ENCODE results near the gene GAL3ST3.
"Not testable (repeated sequence)": the region's sequence is repeated elsewhere in the genome, so short reads cannot be mapped to it uniquely, and the experiment has no call there.

GAL3ST3 gene

DNA sequence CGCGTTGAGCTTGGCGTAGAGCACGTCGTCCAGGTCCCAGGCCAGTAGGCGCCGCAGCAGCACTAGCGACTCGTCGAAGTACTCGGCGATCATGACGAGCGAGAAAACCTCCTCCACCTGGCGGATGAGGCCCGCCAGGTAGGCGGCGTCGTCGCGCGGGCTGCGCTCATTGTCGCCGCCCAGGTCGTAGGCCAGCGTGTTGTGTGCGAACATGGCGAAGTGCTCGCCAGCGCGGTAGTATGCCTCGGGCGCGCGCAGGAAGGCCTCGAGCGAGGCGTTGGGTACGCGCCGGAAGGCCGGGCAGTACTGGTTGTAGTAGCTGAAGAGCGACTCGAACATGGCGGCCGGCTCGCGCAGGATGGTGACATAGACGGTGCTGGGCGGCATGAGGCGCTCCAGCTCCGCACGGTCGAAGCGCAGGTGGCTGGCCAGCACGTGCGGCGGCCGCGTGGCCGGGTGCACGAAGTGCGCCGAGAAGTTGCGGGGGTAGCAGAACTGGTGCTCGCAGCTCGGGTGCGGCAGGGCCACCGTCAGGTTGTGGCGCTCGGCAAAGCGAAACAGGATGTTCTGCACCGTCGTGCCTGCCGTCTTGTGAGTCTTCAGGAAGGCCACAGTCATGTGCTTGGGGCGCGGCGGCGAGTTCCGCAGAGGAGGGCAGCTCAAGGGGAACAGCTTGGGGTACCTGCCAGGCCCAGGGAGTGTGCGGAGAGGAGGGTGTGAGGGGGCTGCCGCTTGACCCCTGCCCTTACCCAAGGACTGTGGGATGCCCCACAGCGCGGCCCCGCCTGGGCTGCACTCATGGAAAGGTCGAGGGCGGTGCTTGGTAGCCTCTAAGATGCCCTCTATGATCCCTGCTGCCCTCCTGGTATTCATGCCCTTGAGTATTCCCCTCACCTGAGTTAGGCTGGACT, 5.7 kb downstream of the GAL3ST3 start:
- DNase-seq, result no peak

DNA sequence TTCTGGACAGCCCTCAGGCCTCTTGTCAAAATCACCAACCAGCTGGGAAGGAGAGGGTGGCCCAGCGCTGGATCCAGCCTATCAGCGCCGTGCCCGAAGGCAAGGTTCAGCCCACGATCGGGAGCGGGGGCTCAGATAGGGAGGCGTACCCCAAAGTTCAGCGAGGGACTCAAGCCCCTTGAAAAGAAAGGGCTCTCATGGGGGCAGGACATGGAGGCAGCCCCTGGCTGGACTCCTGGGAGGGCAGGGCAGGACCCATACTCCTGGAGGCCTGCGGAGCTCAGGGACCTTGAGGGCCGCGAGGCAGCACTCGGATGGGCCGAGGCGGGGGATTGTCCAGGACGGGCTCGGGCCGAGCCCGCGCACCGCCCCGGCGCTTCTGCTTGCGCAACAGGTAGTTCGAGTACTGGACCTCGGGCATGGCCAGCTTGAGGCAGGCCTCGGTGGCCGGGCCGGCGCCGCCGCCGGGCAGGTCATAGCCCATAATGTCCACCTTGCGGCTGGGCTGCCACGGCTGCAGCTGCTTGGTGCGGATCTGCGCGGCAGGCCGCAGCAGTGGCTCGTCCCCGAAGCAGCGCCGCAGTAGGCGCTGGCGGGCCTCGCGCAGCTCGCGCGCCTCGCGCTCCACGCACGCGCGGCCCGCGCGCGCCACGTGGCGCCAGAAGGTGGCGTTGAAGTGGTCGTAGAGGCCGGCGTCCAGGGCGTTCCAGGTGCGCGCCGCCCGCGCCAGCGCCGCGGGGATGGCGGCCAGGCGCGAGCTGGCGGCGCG, 6.5 kb downstream of the GAL3ST3 start:
- no peak for DNase-seq

DNA sequence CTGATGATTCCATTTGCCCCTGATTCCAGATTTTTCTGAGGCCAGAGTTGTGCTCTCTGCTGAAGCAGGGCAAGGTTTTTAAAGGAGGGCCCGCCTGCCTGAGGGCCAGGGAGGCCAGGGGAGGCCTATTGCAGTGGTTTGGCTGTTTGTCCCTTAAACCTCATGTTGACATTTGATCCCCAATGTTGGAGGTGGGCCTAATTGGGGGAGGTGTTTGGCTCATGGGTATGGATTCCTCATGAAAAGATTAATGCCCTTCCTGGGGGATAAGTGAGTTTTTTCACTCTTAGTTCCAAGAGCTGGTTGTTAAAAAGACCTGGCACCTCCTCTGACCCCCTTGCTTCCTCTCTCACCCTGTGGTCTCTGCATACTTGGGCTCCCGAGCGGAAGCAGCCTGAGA, 9.2 kb downstream of the GAL3ST3 start:
- no peak for DNase-seq

DNA sequence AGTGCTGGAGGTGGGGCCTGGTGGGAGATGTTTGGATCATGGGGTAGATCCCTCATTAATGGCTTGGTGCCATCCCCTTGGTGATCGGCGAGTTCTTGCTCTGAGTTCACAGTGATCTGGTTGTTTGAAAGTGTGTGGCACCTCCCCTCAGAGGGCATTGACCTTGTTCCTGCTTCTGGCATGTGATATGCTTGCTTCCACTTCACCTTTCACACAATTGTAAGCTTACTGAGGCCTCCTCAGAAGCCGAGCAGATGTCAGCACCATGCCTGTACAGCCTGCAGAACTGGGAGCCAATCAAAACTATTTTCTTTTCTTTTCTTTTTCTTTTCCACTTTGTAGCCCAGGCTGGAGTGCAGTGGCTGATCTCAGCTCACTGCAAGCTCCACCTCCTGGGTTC, 11.6 kb downstream of the GAL3ST3 start:
- no peak for DNase-seq

DNA sequence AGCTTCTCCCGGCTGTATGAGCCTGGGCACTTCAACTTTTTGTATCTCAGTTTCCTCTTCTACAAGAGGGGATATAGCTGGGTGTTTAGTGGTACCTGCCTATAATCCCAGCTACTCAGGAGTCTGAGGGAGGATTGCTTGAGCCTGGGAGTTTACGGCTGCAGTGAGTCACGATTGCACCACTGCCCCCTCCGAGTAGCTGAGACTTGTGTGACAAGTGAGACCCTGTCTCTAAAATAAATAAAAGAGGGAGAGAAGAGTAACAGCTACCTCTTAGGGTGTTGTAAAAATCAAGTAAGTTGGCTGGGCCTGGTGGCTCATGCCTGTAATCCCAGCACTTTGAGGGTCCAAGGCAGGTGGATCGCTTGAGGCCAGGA, 12.6 kb downstream of the GAL3ST3 start:
- DNase-seq, result no peak

DNA sequence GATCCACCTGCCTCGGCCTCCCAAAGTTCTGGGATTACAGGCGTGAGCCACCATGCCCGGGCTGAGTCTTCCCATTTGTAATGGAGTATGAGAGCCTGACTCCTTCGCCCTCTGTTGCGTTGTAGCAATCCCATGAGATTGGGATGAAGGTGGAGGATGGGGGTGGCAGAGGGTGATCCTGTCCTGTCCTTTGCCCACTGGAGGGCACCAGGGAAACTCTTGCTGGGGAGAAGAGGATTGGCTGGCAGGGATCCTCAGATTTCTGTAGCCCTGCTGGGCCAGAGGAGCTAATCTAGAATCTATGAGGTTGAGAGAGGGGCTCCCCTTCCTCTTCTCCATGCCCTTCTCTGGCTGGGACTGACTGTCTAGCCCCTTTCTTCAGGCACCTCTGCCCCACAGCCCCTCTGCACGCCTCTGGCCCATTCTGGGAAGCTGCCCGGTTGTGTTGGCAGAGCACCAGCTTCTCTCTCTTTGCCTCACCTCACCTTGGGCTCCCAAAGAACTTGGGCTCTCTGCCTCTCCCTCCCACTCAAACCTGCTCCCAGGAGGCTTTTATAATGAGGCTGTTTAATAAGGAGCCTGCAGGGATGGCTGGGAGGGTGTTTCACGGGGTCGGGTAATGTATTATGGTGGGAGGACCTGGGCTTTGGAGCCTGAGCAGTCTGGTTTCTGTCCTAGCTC, 13.2 kb downstream of the GAL3ST3 start:
- no peak for DNase-seq

DNA sequence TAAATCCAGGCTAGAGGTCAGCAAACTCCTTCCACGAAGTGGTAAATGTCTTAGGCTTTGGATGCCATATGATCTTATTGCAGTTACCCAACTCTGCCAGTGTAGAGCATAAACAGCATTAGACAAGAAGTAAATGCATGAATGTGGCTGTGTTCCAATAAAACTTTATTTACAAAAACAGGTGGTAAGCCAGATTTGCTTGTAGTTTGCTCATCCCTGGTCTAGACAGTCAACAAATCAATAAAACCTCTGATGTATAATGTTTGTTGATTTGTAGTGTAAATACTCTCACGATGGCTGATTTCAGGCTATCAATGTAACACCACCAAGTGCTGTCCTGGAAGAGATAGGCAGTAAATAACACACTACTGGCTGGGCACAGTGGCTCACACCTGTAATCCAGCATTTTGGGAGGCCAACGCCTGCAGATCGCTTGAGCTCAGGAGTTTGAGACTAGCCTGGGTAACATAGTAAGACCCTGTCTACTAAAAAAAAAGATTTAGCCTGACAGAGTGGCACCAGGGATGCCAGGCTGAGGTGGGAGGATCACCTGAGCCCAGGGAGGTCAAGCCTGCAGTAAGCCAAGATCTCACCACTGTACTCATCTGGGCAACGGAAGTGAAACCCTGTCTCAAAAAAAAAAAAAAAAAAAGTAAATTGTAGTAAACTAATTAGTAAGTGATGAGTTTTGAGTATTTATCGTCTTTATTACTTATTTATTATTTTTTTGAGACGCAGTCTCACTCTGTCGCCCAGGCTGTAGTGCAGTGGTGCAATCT, 15.8 kb downstream of the GAL3ST3 start:
- DNase-seq, result no peak

DNA sequence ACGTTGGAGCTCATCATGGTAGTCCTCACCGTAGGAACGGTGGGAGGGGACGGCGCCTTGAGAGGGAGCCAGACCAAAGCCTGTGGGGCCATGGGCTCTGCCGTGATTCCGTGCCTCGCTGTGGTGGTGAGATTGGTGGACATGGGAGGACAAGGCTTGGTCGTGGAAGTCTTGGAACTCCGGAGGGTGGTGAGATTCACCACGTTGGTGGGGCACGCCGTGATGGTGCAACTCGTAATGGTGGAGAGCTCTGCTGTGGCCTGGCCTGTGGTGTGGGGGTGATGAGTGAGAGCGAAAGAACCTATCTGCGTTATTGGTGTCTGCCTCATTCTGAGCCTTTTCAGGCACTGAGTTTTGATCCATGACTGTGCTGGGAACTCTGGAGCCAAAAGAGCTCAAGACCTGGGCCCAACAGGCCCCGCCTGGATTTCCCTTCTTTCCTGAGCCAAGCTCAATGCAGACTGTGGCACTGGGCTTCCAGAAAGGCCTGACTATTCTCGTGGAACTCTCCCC, 22.9 kb downstream of the GAL3ST3 start, which contains the start of gene CATSPER1:
Gene CATSPER1, minus strand, starts transcription at position 463 of the 513 bp plus-strand sequence. Its CDS starts 100 bp downstream, at position 363.
- DNase-seq, result no peak

DNA sequence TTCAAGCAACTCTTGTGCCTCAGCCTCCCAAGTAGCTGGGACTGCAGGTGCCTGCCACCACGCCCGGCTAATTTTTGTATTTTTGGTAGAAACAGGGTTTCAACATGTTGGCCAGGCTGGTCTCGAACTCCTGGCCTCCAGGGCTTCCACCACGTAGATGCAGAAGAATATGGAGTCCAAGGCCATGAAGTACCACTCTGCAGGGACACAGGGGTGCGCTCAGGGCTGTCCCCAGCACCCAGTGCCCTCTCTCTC, 25.8 kb downstream of the GAL3ST3 start:
- DNase-seq, result not testable (repeated sequence)

DNA sequence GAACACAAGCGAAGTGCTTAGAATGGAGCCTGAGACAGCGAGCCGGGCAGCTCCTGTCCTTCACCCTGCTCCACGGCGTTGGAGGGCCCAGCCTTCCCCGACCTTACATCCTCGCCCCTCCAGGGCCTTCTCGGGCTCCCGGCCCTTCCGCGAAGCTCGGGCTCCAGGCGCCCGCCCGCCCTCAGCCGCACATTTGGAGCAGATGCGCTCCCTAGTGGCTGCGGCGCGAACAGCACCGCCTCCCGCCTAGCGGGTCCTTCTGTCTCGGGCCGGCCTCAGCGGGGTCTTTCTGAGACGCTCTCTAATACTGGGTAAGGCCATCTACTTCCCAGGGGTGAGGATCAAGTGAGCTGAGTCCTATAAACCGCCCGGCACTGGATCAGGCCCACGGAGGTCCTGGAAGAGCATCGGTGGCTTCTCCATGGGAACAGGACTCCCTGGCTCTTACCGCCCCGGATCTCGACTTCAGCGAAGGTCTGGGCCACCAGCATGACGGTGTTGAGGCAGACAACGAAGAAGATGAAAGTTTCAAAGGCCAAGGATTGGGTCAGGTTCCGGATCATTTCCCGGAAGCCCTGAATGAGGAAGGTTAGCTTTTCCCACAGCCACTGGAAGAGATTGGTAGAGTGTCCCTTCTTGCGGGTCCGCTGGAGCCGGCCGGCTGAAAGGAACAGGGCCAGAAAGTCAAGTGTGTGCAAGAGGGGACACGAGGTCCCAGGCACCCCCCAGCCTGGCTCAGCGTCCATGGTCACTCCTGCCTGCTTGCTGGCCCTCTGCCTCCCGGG, 26.4 kb downstream of the GAL3ST3 start:
- DNase-seq, result peak; percentile 78

DNA sequence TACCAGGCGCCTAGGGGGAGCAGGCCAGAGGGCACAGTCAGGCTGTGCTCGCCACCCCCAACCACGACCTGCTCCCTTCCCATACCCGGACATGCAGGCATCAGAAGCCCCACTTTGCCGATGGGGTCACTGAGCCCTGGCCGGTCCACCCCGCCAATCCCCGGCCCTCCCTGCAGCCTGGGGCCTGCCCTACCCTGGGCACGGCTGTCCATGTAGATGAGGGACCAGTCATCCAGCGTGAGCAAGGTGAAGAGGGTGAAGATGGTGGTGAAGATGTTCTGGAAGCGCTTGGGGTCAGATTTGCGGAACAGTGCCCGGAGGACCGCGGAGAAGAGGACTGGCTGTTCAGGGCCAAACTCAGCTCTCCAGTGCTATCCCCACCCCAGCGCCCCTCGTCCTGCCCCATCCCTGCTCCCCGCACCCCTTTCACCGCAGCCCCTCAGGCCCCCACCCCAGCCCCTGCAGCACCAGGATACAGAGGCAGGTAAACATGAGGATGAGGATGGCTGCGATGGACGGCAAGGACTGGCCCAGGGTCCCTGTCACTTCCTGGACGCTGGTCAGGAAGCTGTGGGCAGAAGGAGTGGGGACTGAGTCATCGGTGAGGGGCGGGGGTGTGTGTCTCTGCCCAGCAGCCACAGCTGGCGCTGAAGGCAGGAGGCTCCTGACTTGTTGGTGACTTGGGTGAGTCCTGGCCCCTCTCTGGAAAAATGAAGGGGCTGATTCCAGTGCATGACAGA, 28.2 kb downstream of the GAL3ST3 start:
- DNase-seq, result no peak

DNA sequence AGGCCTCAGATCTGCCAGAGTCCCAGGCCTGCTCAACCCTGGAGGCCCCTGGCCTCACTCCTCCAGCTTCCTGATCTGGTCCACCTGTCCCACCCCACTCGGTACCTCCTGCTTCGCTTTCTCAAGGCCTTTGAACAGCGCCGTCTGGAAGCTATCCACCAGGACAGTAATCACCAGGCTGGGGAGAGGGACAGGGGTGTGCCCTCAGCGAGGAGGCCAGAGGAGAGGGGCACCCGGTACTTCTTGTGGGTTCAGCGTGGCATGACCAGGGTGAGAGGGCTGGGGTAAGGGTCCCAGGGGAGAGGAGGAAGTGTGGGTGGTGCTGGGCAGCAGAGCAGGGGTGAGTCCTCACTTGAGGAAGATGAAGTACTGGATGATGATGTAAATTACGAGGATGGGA, 28.7 kb downstream of the GAL3ST3 start:
- no peak for DNase-seq

DNA sequence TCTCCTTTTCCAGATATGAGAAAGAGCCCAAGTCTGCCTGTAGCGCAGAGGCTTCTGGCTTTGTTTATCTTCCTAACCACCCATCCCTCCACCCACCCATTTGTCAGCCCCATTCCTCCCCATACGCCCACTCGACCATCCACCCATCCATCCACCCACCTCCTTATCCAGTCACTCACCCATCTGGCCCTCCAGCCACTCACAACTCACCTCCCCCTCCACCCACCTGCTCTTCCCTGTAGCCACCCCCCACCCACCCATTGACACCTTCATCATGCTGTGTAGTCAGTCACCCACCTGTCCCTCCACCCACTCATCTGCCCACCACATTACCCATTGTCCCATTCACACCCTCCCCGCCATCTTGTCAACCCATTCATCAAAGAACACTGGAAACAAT, 31.6 kb downstream of the GAL3ST3 start:
- DNase-seq, result peak; percentile 63

DNA sequence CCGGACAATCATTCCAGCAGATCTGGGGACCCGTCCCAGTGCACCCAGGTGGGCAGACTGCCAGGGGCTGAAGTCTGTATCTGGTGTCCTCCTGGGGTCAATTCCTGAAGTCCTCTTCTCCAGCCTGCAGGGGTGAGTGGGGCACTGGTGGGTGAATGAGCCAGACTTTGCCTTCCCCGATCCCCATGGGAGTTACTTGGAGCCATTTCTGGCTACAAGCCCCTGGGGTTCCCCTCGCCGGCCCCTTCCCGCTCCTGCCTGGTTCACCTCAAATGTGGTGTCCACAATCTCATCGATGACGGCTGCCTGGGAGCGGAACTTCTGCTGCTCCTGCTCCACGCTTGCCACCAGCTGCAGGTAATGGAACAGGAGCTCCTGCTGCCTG, 32.2 kb downstream of the GAL3ST3 start:
- no peak for DNase-seq

DNA sequence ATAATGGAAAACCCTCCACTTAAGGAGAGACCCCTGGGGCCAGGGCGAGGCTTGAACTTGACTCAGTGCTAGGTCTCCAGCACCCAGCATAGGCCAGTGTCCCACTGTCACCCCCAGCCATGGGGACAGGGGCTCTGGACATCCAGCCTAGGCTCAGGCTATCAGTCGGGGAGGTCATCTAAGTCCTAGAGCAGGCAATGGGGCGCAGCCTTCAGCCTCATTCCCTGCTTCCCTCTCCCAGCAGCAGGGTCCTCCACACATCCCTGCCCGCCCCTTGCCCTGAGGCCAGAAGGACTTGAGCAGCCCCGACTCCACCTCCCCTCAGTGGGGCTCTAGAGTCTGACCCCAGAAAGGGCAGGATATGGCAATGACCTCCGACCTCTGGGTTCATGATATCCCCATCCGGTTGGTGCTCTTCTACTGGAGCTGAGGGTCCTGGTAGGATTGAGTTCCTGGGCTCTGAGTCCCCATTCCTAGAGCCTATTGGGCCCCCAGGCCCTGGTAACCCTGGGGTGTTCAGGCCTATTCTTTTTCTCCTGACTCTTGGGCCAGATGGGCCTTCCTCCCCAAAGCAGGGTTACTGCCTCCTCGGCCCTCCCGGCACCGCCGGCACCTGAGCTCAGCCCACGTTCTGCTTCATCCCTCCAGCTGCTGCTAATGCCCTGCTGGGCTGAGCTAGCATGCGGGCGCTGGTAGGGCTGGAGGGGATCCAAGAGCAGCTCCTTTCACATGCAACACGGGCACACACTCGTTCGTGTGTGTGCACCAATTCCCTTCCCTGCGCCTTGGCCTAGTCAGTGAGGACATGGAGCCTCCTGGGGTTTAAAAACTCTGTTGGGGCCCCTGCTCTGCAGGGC, 32.8 kb downstream of the GAL3ST3 start:
- DNase-seq, result no peak

DNA sequence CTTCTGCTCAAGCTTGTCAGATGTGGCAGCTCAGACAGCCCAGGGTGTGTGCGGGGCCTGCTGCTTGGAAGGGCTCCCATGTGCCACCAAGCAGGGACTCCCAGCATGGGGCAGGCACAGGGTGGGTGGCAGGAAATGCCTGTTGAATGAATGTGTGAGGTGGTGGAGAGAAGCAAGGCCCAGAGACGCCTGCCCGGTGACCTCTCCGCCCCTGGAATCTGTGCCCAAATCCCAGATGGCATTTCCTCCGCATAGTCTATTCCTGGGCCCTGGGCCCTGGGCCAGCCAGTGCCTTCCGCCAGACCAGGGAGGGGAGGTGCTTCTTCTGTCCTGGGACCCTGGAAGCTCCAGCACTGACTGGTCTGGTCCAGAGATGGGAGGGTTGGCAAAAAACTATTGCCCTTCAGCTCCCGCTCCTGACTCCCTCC, 33.5 kb downstream of the GAL3ST3 start:
- DNase-seq, result no peak

DNA sequence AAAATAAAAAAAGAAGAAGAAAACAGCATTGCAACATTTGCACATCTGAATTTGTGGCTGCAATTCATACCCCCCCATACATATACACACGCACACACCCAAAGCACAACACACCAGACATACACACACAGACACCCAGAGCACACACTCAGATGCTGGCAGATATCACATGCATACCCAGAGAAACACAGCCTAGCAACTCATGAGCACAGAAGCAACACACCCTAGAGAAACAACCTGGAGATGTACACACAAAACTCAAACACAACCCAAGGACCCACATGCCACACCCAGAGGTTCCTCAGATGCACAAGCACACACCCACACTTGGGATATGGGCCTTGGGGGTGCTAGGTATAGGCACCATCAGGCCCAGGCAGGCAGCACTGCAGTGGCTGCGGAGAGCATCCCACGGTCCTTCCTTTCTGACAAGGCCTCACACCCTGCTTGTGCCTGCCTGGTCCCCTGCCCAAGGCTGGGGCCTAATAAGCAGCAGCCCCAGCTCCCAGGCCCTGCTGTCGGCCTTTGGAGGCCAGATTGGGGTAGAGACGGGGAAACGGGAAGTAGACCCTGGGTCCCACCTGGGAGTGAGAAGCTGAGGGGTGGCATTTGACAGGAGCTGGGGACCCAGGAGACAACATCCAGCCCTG, 34.0 kb downstream of the GAL3ST3 start:
- no peak for DNase-seq

DNA sequence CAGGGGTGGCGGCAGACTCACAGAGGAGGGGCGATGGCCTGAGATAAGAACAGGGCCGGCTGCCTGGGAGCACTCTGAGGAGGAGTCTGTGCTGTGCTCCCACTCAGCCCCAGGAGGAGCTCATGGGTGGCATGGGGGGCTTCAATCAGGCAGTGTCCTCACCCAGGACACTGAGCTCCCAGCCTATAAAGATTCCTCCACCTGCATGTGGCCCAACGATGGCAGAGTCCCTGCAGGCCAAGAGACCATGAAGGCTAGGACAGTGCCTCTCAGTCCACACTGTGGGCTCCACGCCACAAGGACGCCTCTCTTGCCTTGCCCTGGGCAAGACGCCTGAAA, 35.2 kb downstream of the GAL3ST3 start:
- no peak for DNase-seq

DNA sequence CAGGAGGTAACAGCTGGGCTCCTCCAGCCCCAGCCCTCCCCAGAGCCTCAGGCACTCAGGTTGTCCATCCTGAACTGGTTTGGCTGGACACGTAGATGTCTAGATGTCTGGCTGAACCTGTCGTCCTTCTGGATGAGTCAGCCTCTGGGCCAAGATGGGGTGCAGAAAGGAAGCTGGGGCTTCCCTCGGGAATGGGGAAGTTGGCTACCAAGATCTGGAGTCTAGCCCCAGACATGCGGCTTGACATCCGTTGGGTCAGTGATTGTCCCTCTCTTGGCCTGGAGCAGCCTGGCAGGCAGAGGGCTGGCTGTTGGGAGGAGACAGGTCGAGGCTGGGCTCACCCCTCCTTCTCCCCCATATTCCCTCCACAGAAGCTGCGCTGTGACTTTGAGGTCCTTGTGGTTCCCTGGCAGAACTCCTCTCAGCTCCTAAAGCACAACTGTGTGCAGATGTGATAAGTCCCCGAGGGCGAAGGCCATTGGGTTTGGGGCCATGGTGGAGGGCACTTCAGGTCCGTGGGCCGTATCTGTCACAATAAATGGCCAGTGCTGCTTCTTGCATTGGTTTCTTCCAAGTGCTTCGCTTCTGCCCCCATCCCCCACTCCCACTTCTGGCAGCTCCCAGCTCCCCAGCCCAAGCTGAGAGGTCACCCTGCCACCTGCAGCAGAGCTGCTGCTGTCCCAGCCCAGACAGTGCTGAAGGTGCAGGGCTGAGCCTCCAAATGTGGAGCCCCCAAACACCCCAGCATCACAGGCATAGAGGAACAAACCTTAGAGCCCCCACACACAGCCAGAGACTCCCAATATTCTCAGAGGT, 35.8 kb downstream of the GAL3ST3 start:
- DNase-seq, result no peak
